Left colon (tissue), 2 donors: ENCODE measurements around the gene CTSA. TPM values are rescaled to one million over a fixed set of nuclear protein-coding genes. Genes with fewer than 3 reads are reported as not detected.

Experiments
- ATAC-seq: fragments of 200-7000 bp; cut with Tn5 transposase; one replicate; pipeline ENCODE4 v1.9.1; 2020; ENCODE audit warnings: mild to moderate bottlenecking, moderate library complexity
- DNase-seq, 2 donors: peaks; one replicate each; pipeline ENCODE4 v3.0.0-alpha.2; 2020
- intact Hi-C, 2 donors: fragments of 100-400 bp; cut with DNase I in 1 of 2; cut with micrococcal nuclease in 1 of 2; formaldehyde crosslinking; loops; one replicate each; pipeline versions ENCODE4 v1.11.2 to v1.14.0; 2022; cut with DNase I, micrococcal nuclease
- long read RNA-seq: library from polyadenylated mRNA; unstranded; transcript quantifications from one replicate; pipeline ENCODE4 v2.0.0, GENCODE V29; 2021
- total RNA-seq, 2 donors: library from RNA; stranded (reverse); fragmentation: NEBNext Ultra II Directional; extraction: Animal tissue kit (Norgen Biotek cat#: 25700); gene quantifications; one replicate each; pipeline ENCODE4 v1.2.1, GENCODE V29; 2021
- donor health status: DM: no; HTN: no; CAD: no.
- donor health status: DM: yes; HTN: yes; CAD: no.

CTSA gene
- 100 to 1,000 TPM; 513 to 538 TPM for total RNA-seq
- long read RNA-seq, transcript CTSA-203 (14 exons, 1,972 nt) = minor isoform, 197 of 1,110 reads
- long read RNA-seq, transcript CTSA-207 (2 exons, 2,183 nt) = minor isoform, 18 of 1,110 reads
- long read RNA-seq, transcript CTSA-204 (15 exons, 2,149 nt) = major isoform, 709 of 1,110 reads
- long read RNA-seq, transcript CTSA-201 (15 exons, 1,898 nt) = minor isoform, 26 of 1,110 reads
- long read RNA-seq, partial matches to known transcripts = 132 of 1,110 reads
- long read RNA-seq, other reads (novel, unspliced or antisense) = 16 of 1,110 reads

GRCh38 chr20:45890985-45891983, at the start of gene CTSA, which contains the start of gene NEURL2:
TSS of gene CTSA (plus strand) at chr20:45891335. CDS start at chr20:45891569, 234 bp downstream.
TSS of gene NEURL2 (minus strand) at chr20:45891208. CDS start at chr20:45890991, 217 bp downstream.
- ATAC-seq (peak; percentile 84), DNase-seq (peak; percentile 95 to 99)
- intact Hi-C loops = no loop called here

GRCh38 chr20:45841407-45842129, 49.6 kb upstream of the CTSA start:
- intact Hi-C loops = no loop called here
- DNase-seq (no peak), ATAC-seq (peak; percentile 16)

- intact Hi-C loops = no loop called here
- DNase-seq = no peak
- ATAC-seq = peak; percentile 24
These were observed 48.8 kb upstream of the CTSA start for GRCh38 chr20:45842169-45842812.

- intact Hi-C loops = no loop called here
- ATAC-seq = no peak
These were observed 47.6 kb upstream of the CTSA start for GRCh38 chr20:45843506-45843905.

GRCh38 chr20:45845452-45845851, 45.7 kb upstream of the CTSA start:
- no peak for DNase-seq
- intact Hi-C loops = no loop called here

More at GRCh38 chr20:45843506-45843905, 47.6 kb upstream of the CTSA start:
- DNase-seq = no peak

GRCh38 chr20:45848421-45848820, 42.7 kb upstream of the CTSA start:
- no peak for DNase-seq
- intact Hi-C loops = no loop called here
- no peak for ATAC-seq

More at GRCh38 chr20:45845452-45845851, 45.7 kb upstream of the CTSA start:
- no peak for ATAC-seq

GRCh38 chr20:45848969-45849582, 42.1 kb upstream of the CTSA start:
- intact Hi-C loops = no loop called here
- ATAC-seq = no peak
- no peak for DNase-seq

GRCh38 chr20:45850238-45850637, 40.9 kb upstream of the CTSA start:
- intact Hi-C loops = no loop called here
- no peak for ATAC-seq
- no peak for DNase-seq

- intact Hi-C loops = no loop called here
- ATAC-seq = no peak
These were observed 40.2 kb upstream of the CTSA start for GRCh38 chr20:45850926-45851325.

GRCh38 chr20:45851501-45851900, 39.6 kb upstream of the CTSA start:
- no peak for DNase-seq
- intact Hi-C loops = no loop called here
- ATAC-seq = no peak

More at GRCh38 chr20:45850926-45851325, 40.2 kb upstream of the CTSA start:
- DNase-seq = no peak

GRCh38 chr20:45852326-45852725, 38.8 kb upstream of the CTSA start:
- DNase-seq (no peak), ATAC-seq (no peak)
- intact Hi-C loops = no loop called here

- no peak for ATAC-seq
- DNase-seq = no peak
- intact Hi-C loops = no loop called here
These were observed 37.7 kb upstream of the CTSA start for GRCh38 chr20:45853484-45853883.

GRCh38 chr20:45857114-45857881, 33.8 kb upstream of the CTSA start, which contains the start of the genes ACOT8 and ZSWIM3:
TSS of gene ACOT8 (minus strand) at chr20:45857392. CDS start at chr20:45857315, 77 bp downstream.
TSS of gene ZSWIM3 (plus strand) at chr20:45857614. CDS start at chr20:45857826, 212 bp downstream.
- intact Hi-C loops = no loop called here
- DNase-seq (peak; percentile 93 to 99), ATAC-seq (peak; percentile 91)

GRCh38 chr20:45857882-45858216, 33.3 kb upstream of the CTSA start:
- ATAC-seq (peak; percentile 16), DNase-seq (peak in 1 of 2 donors; percentile 40)
- intact Hi-C loops = no loop called here

- intact Hi-C loops = no loop called here
- ATAC-seq (no peak), DNase-seq (no peak)
These were observed 31.2 kb upstream of the CTSA start for GRCh38 chr20:45859916-45860315.

- no peak for ATAC-seq
- intact Hi-C loops = no loop called here
- DNase-seq = no peak
These were observed 30.4 kb upstream of the CTSA start for GRCh38 chr20:45860560-45861220.
